Stimulated activated naive B cell treated with anti-CD40 and anti-IgM and Interleukin-4, amounts not matched to agents 10 μg/mL and 1 μg/mL and 100 μg/mL, for 72 hours (primary cell): Measurements from ENCODE around the gene DPH2.

Experiments
- ATAC-seq, 2 donors: fragments of 150-1000 bp; cut with Tn5 transposase; replicated peaks; 2 replicates each; pipeline ENCODE4 v1.10.0; 2021; ENCODE audit warnings: moderate library complexity in 1 of 2
- DNase-seq: peaks from one replicate; pipeline ENCODE4 v3.0.0; 2021
- H3K27ac Mint-ChIP-seq: one replicate; pipeline ENCODE4 v1.8.0; 2022; ENCODE audit warnings: mild to moderate bottlenecking, mixed read lengths
- H3K27me3 Mint-ChIP-seq, 2 donors: one replicate each; pipeline ENCODE4 v1.8.0; 2022; ENCODE audit warnings: mixed read lengths in 2 of 2
- H3K36me3 Mint-ChIP-seq, 2 donors: one replicate each; pipeline ENCODE4 v1.8.0; 2022; ENCODE audit warnings: mixed read lengths in 2 of 2, mild to moderate bottlenecking in 1 of 2
- H3K4me1 Mint-ChIP-seq, 2 donors: one replicate each; pipeline ENCODE4 v1.8.0; 2022; ENCODE audit warnings: mixed read lengths in 2 of 2, mild to moderate bottlenecking in 1 of 2
- H3K4me3 Mint-ChIP-seq, 2 donors: one replicate each; pipeline ENCODE4 v1.8.0; 2022; ENCODE audit warnings: mild to moderate bottlenecking in 2 of 2, mixed read lengths in 2 of 2, moderate library complexity in 1 of 2
- H3K9me3 Mint-ChIP-seq, 2 donors: one replicate each; pipeline ENCODE4 v1.8.0; 2022; ENCODE audit warnings: mixed read lengths in 2 of 2, mild to moderate bottlenecking in 1 of 2

DPH2 gene

DNA sequence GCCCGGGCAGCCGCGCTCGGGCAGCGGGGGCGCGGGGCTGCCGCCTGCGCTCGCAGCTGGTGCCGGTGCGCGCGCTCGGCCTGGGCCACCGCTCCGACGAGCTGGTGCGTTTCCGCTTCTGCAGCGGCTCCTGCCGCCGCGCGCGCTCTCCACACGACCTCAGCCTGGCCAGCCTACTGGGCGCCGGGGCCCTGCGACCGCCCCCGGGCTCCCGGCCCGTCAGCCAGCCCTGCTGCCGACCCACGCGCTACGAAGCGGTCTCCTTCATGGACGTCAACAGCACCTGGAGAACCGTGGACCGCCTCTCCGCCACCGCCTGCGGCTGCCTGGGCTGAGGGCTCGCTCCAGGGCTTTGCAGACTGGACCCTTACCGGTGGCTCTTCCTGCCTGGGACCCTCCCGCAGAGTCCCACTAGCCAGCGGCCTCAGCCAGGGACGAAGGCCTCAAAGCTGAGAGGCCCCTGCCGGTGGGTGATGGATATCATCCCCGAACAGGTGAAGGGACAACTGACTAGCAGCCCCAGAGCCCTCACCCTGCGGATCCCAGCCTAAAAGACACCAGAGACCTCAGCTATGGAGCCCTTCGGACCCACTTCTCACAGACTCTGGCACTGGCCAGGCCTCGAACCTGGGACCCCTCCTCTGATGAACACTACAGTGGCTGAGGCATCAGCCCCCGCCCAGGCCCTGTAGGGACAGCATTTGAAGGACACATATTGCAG is 33.2 kb upstream of the DPH2 start:
- peaks cover 24 to 27% of the 10 kb centered on the region in 2 donors for H3K36me3 Mint-ChIP-seq
- DNase-seq = no peak
- H3K9me3 Mint-ChIP-seq = no peaks in the 10 kb centered on the region
- peaks cover 32 to 39% of the 10 kb centered on the region in 2 donors for H3K27me3 Mint-ChIP-seq
- peaks cover 25 to 48% of the 10 kb centered on the region in 2 donors for H3K4me1 Mint-ChIP-seq
- peak overlapping the region; percentile 83 to 84 for H3K4me3 Mint-ChIP-seq
- peak; percentile 58 to 60 for ATAC-seq
- H3K27ac Mint-ChIP-seq = peak overlapping the region; percentile 75

GRCh38 chr1:43937179-43937865 is 32.5 kb upstream of the DPH2 start:
- Mint-ChIP-seq H3K27ac (no peak overlapping the region), H3K36me3 (peaks cover 21 to 30% of the 10 kb centered on the region in 2 donors), H3K27me3 (peaks cover 32 to 38% of the 10 kb centered on the region in 2 donors), H3K9me3 (no peaks in the 10 kb centered on the region), H3K4me1 (peaks cover 25 to 48% of the 10 kb centered on the region in 2 donors), H3K4me3 (no peak overlapping the region)
- ATAC-seq (no peak), DNase-seq (no peak)

DNA sequence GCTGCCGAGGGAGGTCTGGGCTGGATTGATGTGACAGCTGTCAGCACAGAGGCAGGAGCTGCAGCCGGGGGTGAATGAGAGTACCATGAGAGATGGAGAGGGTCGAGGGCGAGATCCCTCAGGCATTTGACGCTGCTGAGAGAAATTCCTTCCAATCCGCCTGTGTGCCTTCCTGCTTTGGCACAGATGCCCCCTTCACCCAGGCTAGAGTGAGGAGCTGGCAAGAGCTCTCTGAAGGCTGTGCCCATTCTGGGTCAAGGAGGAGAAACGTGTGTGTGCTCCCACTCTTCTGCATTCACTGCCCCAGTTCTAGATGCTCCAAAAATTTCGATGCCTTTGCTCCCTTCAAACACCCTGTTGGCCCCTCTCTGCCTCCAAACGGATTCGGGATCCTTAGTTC is 31.4 kb upstream of the DPH2 start:
- Mint-ChIP-seq H3K4me3 (no peak overlapping the region), H3K36me3 (peaks cover 23 to 31% of the 10 kb centered on the region in 2 donors), H3K9me3 (no peaks in the 10 kb centered on the region), H3K27ac (no peak overlapping the region), H3K27me3 (peaks cover 22 to 27% of the 10 kb centered on the region in 2 donors), H3K4me1 (peaks cover 27 to 41% of the 10 kb centered on the region in 2 donors)
- ATAC-seq (no peak), DNase-seq (no peak)

DNA sequence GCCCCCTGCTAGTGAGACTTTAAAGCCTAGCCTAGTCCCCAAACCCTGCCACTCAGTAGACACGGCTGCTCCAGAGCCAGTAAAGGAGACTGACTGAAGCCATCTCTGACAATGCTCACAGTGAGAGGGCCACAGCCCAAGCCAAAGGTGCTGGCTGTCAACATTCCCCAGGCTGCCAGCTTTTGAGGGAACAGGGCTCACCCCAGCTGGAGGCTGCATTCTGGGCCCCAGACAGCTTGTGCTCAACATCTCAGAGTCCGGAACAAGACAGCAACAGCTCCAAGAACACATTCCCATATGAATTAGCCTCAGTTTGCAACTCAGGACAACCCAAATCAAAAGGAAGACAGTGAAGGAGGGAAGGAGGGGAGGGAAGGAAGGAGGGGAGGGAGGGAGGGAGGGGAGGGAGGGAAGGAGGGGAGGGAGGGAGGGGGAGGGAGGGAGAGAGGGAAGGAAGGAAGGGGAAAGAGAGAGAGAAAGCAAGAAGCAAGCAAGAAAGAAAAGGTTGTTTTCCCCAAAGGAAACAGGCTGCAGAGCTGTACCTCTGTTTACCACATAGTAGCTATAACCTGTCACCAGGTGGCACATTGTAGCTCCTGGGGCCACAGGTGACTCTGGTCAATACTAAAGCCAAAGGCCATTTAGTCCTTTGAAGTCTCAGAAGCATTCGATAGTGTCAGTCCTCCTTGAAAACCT is 30.8 kb upstream of the DPH2 start:
- Mint-ChIP-seq H3K36me3 (peaks cover 23 to 31% of the 10 kb centered on the region in 2 donors), H3K27me3 (peaks cover 18 to 21% of the 10 kb centered on the region in 2 donors), H3K27ac (no peak overlapping the region), H3K9me3 (no peaks in the 10 kb centered on the region), H3K4me1 (peaks cover 23 to 34% of the 10 kb centered on the region in 2 donors), H3K4me3 (no peak overlapping the region)
- DNase-seq (no peak), ATAC-seq (no peak)

- H3K36me3 Mint-ChIP-seq = peaks cover 23 to 37% of the 10 kb centered on the region in 2 donors
- DNase-seq = no peak
- H3K27ac Mint-ChIP-seq = no peak overlapping the region
- H3K9me3 Mint-ChIP-seq = no peaks in the 10 kb centered on the region
- H3K4me1 Mint-ChIP-seq = peaks cover 22 to 38% of the 10 kb centered on the region in 2 donors
- ATAC-seq = no peak
- H3K4me3 Mint-ChIP-seq = no peak overlapping the region
- H3K27me3 Mint-ChIP-seq = no peaks in the 10 kb centered on the region
Observed at GRCh38 chr1:43942411-43942810, 27.4 kb upstream of the DPH2 start.

GRCh38 chr1:43944860-43945259 is 24.9 kb upstream of the DPH2 start:
- ATAC-seq (no peak), DNase-seq (no peak)
- H3K4me1 Mint-ChIP-seq = peaks cover 36 to 49% of the 10 kb centered on the region in 2 donors
- H3K36me3 Mint-ChIP-seq = peaks cover 15 to 25% of the 10 kb centered on the region in 2 donors
- H3K9me3 Mint-ChIP-seq = no peaks in the 10 kb centered on the region
- H3K27me3 Mint-ChIP-seq = no peaks in the 10 kb centered on the region
- peak overlapping the region; percentile 5 to 59 for H3K4me3 Mint-ChIP-seq
- H3K27ac Mint-ChIP-seq = no peak overlapping the region

DNA sequence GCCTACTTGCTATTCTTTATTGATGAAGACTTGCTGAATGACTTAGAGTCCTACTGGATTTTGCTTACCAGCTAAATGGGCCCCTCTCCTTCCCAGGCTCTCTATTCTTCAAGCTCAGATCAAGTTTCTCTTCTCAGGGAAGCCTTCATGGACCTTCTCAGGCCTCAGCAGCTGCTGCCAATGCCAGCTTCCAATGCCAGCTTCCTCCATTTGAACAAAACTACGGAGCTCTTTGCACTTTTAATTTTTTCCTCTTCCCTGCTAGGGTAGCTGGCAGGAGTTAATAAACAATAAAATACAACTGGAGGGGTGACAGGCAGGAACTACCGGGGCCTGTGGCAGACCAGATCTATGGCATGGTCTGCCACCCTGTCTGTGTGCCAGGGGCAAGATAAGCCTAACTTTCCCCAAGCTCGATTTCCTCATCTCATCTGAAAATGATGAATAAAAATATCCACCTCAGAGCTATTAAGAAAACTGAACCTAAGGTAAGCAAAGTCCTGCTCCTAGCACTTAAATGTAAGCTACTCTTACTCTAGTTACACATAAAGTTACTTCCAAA is 24.1 kb upstream of the DPH2 start:
- peak overlapping the region; percentile 99 for H3K27ac Mint-ChIP-seq
- DNase-seq (no peak), ATAC-seq (no peak)
- peaks cover 16 to 28% of the 10 kb centered on the region in 2 donors for H3K36me3 Mint-ChIP-seq
- peak overlapping the region; percentile 89 to 98 for H3K4me3 Mint-ChIP-seq
- no peaks in the 10 kb centered on the region for H3K27me3 Mint-ChIP-seq
- no peaks in the 10 kb centered on the region for H3K9me3 Mint-ChIP-seq
- H3K4me1 Mint-ChIP-seq = peaks cover 40 to 58% of the 10 kb centered on the region in 2 donors

- H3K27ac Mint-ChIP-seq = peak within 1 kb of the TSS; percentile 99
- peaks cover 47 to 65% of the 10 kb centered on the region in 2 donors for H3K4me1 Mint-ChIP-seq
Observed at GRCh38 chr1:43946236-43947060, 23.4 kb upstream of the DPH2 start, which contains the start of gene IPO13. Gene IPO13 (plus strand): TSS chr1:43946950. CDS start chr1:43947601, 651 bp downstream.

DNA sequence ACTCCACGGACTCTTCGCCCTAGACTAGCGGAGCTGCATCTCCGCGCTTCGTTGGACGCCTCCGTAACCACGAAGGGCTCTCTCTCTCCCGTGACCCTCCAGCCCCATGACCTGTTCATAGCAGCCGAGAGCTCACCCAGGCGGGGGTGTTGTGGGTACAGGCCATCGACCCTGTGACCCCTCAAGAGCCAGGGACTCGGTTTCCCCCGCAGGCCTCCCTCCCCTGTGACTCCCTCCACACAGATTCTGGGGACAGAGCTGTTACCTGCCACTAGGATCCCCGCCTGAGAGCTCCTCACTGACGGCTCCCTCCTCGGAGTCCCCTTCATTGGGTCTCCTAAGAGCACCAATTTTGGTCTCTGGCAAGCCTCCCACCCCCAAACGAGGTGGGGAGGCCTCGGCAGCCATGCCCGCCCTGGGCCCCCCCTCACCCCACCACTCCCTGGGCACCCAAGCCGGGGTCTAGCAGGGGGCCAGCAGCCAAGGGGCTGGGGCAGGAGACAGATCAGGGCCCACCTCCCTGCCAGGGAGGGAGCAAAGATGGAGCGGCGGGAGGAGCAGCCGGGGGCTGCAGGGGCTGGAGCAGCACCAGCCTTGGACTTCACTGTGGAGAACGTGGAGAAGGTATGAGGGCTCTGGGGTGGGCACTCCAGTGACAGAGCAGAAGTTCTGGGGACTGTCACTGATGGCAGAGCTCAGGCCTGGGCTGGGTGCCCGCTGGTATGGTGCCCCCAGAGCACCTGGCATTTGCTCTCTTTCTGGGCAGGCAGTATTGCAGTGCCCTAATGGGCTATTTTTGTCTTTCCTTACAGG is 22.5 kb upstream of the DPH2 start:
- H3K36me3 Mint-ChIP-seq = peaks cover 21 to 33% of the 10 kb centered on the region in 2 donors
- H3K27ac Mint-ChIP-seq = peak overlapping the region; percentile 99
- H3K27me3 Mint-ChIP-seq = no peaks in the 10 kb centered on the region
- ATAC-seq (no peak), DNase-seq (no peak)
- H3K4me1 Mint-ChIP-seq = peaks cover 49 to 71% of the 10 kb centered on the region in 2 donors
- peak overlapping the region; percentile 89 to 98 for H3K4me3 Mint-ChIP-seq
- H3K9me3 Mint-ChIP-seq = no peaks in the 10 kb centered on the region

More at GRCh38 chr1:43946236-43947060, 23.4 kb upstream of the DPH2 start, which contains the start of gene IPO13:
- Mint-ChIP-seq H3K9me3 (no peaks in the 10 kb centered on the region), H3K36me3 (peaks cover 21 to 34% of the 10 kb centered on the region in 2 donors), H3K4me3 (peak within 1 kb of the TSS; percentile 89 to 98), H3K27me3 (no peaks in the 10 kb centered on the region)
- DNase-seq (peak; percentile 97), ATAC-seq (peak; percentile 96)

GRCh38 chr1:43947874-43948437 is 21.9 kb upstream of the DPH2 start:
- Mint-ChIP-seq H3K27ac (peak overlapping the region; percentile 68), H3K4me3 (peak overlapping the region; percentile 89 to 98), H3K27me3 (no peaks in the 10 kb centered on the region), H3K9me3 (no peaks in the 10 kb centered on the region), H3K4me1 (peaks cover 46 to 71% of the 10 kb centered on the region in 2 donors), H3K36me3 (peaks cover 17 to 28% of the 10 kb centered on the region in 2 donors)
- DNase-seq (no peak), ATAC-seq (no peak)

- Mint-ChIP-seq H3K9me3 (no peaks in the 10 kb centered on the region), H3K27ac (no peak overlapping the region), H3K36me3 (peaks cover 18 to 27% of the 10 kb centered on the region in 2 donors), H3K27me3 (no peaks in the 10 kb centered on the region), H3K4me3 (no peak overlapping the region), H3K4me1 (peaks cover 41 to 66% of the 10 kb centered on the region in 2 donors)
- no peak for DNase-seq
- no peak for ATAC-seq
Observed at GRCh38 chr1:43949678-43950077, 20.1 kb upstream of the DPH2 start.
